Measurements from ENCODE around the gene ALKBH8. TPM values are rescaled to one million over a fixed set of nuclear protein-coding genes. Genes with fewer than 3 reads are reported as not detected.
A peak's percentile ranks its signal among the peaks of the same experiment; 100 is the strongest.
"Not testable (repeated sequence)": the region's sequence is repeated elsewhere in the genome, so short reads cannot be mapped to it uniquely, and the experiment has no call there.

Gene ALKBH8
- polyA plus RNA-seq, 1 experiment = 7.3 TPM

DNA sequence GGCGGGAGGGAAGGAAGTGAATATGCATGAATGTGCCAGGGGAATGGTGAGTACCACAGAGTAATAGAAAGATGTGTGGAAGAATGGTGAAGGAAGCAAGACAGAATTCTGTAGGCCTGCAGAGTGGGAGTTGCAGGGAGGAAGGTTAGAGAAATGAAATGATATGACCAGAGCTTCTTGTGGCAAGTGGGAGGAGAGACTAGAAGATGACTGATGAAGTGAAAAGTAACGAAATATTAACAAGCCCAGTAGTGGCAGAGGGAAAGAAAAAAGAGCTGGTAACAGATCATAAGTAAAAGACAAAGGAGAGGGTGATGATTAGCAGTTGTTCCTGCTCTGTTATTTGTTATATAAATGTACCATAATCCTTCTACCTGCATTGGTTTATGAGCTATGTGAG is 1.0 kb upstream of the ALKBH8 start:
- no peak for DNase-seq (ENCODE audit: low read depth, low spot score)
- Histone ChIP-seq H3K27ac (ENCODE audit: low read depth, low read length) (no peak overlapping the region), H3K4me3 (ENCODE audit: low read depth, low read length) (no peak overlapping the region), H3K27me3 (ENCODE audit: control insufficient read depth, insufficient read depth, low read length) (peaks cover 7% of the 10 kb centered on the region), H3K9me3 (ENCODE audit: control insufficient read depth, insufficient read depth, low read length) (no peaks in the 10 kb centered on the region)
- TF ChIP-seq, protein P1, sequence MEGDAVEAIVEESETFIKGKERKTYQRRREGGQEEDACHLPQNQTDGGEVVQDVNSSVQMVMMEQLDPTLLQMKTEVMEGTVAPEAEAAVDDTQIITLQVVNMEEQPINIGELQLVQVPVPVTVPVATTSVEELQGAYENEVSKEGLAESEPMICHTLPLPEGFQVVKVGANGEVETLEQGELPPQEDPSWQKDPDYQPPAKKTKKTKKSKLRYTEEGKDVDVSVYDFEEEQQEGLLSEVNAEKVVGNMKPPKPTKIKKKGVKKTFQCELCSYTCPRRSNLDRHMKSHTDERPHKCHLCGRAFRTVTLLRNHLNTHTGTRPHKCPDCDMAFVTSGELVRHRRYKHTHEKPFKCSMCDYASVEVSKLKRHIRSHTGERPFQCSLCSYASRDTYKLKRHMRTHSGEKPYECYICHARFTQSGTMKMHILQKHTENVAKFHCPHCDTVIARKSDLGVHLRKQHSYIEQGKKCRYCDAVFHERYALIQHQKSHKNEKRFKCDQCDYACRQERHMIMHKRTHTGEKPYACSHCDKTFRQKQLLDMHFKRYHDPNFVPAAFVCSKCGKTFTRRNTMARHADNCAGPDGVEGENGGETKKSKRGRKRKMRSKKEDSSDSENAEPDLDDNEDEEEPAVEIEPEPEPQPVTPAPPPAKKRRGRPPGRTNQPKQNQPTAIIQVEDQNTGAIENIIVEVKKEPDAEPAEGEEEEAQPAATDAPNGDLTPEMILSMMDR (IDR thresholded peaks at IDR 0.05; ENCODE audit: low read depth, low read length) = no peak
- ChIA-PET POLR2A (interaction anchor here (0.6 kb wide), 1 partner anchor 203 kb away, joined by 3 read pairs; no protein-coding TSS in a partner anchor), CTCF (interaction anchor here (0.8 to 5.3 kb wide), 6 partner anchors 9 to 205 kb away, joined by 3 to 67 read pairs (median 26); no protein-coding TSS in a partner anchor)

DNA sequence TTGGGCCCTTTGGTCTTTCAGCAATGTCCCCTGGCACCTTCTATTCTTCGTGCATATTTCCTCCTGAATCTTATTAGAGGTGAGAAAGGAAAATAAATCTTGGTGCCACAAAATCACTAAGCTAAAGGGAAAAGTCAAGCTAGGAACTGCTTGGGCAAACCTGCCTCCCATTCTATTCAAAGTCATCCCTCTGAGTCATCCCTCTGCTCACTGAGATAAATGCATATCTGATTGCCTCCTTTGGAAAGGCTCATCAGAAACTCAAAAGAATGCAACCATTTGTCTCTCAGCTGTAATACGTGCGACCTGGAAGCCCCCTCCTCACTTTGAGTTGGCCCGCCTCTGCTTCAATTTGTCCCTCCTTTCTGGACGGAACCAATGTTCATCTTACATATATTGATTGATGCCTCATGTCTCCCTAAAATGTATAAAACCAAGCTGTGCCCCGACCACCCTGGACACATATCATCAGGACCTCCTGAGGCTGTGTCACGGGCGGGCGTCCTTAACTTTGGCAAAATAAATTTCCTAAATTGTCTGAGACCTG is 493 bp upstream of the ALKBH8 start:
- peak overlapping the region; percentile 66 for H3K27ac ChIP-seq (ENCODE audit: low read depth, low read length)
- H3K9me3 ChIP-seq (ENCODE audit: control insufficient read depth, insufficient read depth, low read length); DNase-seq (ENCODE audit: low read depth, low spot score); POLR2A ChIA-PET; H3K27me3 ChIP-seq (ENCODE audit: control insufficient read depth, insufficient read depth, low read length): not testable (repeated sequence)
- peak overlapping the region; percentile 96 for H3K4me3 ChIP-seq (ENCODE audit: low read depth, low read length)
- CTCF ChIA-PET = interaction anchor here (0.8 to 5.3 kb wide), 5 partner anchors 10 to 206 kb away, joined by 3 to 67 read pairs (median 33); no protein-coding TSS in a partner anchor

DNA sequence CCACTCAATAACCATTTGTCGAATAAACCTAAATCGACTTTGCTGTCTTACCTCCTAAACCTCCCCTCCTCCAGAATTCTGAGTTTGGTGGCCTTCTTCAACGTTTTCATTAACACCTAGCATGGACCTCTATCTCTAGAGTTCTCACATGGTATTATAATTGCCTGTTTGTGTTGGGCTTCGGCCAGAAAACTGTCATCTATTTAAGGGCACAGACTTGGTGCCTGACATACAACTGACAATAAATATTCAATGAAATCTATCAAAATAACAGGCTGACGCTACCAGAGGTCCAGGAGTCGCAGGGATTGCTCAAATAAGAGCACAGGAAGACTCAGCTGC is 687 bp downstream of the ALKBH8 start:
- Histone ChIP-seq H3K27ac (ENCODE audit: low read depth, low read length) (no peak overlapping the region), H3K9me3 (ENCODE audit: control insufficient read depth, insufficient read depth, low read length) (no peaks in the 10 kb centered on the region), H3K27me3 (ENCODE audit: control insufficient read depth, insufficient read depth, low read length) (peaks cover 2% of the 10 kb centered on the region), H3K4me3 (ENCODE audit: low read depth, low read length) (peak overlapping the region; percentile 96)
- CTCF ChIA-PET = interaction anchor here (0.5 to 5.8 kb wide), 10 partner anchors 11 to 217 kb away, joined by 3 to 133 read pairs (median 20); no protein-coding TSS in a partner anchor
- DNase-seq (ENCODE audit: low read depth, low spot score) = no peak
- POLR2A ChIA-PET = no interaction called here
- TF ChIP-seq, protein P1 (IDR thresholded peaks at IDR 0.05; ENCODE audit: low read depth, low read length) = no peak

DNA sequence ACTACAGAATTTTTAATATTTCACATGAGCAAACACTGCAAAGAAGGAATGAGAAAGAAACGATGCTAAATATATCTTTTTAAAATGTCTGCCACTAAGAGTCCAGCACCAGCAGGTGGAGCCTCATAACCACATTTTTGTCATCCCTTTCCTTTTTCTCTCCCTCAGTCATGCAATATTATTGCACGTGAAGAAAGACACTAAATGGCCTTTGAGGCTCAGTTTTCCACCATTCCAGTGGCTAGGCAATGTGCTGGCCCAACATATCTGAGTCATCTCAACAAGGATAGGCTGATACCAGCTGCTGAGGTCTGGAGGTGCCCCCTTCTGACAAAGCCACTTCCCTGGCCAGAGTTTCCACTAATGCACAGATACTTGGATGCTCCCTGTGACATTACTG is 1.8 kb downstream of the ALKBH8 start:
- Histone ChIP-seq H3K9me3 (ENCODE audit: control insufficient read depth, insufficient read depth, low read length) (no peaks in the 10 kb centered on the region), H3K27me3 (ENCODE audit: control insufficient read depth, insufficient read depth, low read length) (no peaks in the 10 kb centered on the region), H3K4me3 (ENCODE audit: low read depth, low read length) (no peak overlapping the region), H3K27ac (ENCODE audit: low read depth, low read length) (no peak overlapping the region)
- DNase-seq (ENCODE audit: low read depth, low spot score) = no peak
- ChIA-PET CTCF (interaction anchor here (0.7 to 5.8 kb wide), 33 partner anchors 8 to 445 kb away, joined by 3 to 133 read pairs (median 4); partner anchors contain the start of genes CUL5 and CWF19L2), POLR2A (no interaction called here)
- TF ChIP-seq, protein P1 (IDR thresholded peaks at IDR 0.05; ENCODE audit: low read depth, low read length) = peak; percentile 70

DNA sequence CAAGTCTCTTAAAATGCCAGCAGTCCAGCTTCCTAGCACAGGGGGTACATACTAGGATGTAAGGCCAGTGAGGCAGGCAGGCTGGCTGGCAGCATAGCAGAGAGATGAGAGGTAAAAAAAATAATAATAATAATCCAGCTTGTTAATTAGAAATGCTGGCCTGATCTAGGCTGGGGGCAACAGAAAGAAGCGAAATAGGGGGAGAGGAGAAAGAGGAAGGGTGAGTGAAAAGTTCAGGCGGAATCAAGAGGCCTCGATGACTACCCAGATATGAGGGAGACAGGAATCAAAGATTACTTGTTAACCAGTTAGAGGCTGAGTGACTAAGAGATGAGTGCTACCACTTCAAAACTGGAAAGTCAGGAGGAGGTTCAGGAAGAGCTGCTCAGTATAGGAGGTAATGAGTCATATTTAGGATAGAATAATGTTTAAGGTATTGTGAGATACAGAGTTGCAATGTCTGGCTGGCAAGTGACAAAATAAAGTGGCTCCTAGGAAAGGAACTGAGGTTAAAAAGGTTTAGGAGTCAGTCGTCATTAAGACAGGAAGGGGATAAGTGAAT is 2.8 kb downstream of the ALKBH8 start:
- DNase-seq (ENCODE audit: low read depth, low spot score) = no peak

More for the DNA sequence above, 2.8 kb downstream of the ALKBH8 start:
- Histone ChIP-seq H3K27ac (ENCODE audit: low read depth, low read length) (peak overlapping the region; percentile 67), H3K9me3 (ENCODE audit: control insufficient read depth, insufficient read depth, low read length) (no peaks in the 10 kb centered on the region), H3K27me3 (ENCODE audit: control insufficient read depth, insufficient read depth, low read length) (no peaks in the 10 kb centered on the region), H3K4me3 (ENCODE audit: low read depth, low read length) (no peak overlapping the region)
- ChIA-PET CTCF (interaction anchor here (0.6 to 5.8 kb wide), 34 partner anchors 9 to 446 kb away, joined by 3 to 133 read pairs (median 4); partner anchors contain the start of genes CUL5 and CWF19L2), POLR2A (interaction anchor here (0.5 kb wide), 1 partner anchor 138 kb away, joined by 4 read pairs; no protein-coding TSS in a partner anchor)
- TF ChIP-seq, protein P1 (IDR thresholded peaks at IDR 0.05; ENCODE audit: low read depth, low read length) = no peak
